Gastrocnemius medialis (tissue), 4 donors: ENCODE data around the gene POLR2C.

Experiments used
- POLR2A ChIP-seq, 2 donors: fragments of 450-650 bp; IDR thresholded peaks; one replicate each; pipeline ENCODE4 v1.6.1; 2017; ENCODE audit warnings: antibody characterized with exemption in 2 of 2, mild to moderate bottlenecking in 2 of 2, moderate library complexity in 2 of 2
- TF ChIP-seq, protein P1 (sequence below), 5 experiments: fragments of 450-650 bp in 3 of 5; fragments of 200-600 bp in 2 of 5; sonication (generic) in 2 of 5; IDR thresholded peaks in 4 of 5; conservative IDR thresholded peaks in 1 of 5; 1 replicate in 4 of 5; 2 replicates in 1 of 5; pipeline ENCODE4 v1.5.1; 2016 to 2019; ENCODE audit warnings: antibody characterized with exemption in 5 of 5, mild to moderate bottlenecking in 3 of 5, moderate library complexity in 3 of 5

GRCh38 chr16:57416084-57416483 lies 46.4 kb upstream of the POLR2C start:
- TF ChIP-seq, protein P1, sequence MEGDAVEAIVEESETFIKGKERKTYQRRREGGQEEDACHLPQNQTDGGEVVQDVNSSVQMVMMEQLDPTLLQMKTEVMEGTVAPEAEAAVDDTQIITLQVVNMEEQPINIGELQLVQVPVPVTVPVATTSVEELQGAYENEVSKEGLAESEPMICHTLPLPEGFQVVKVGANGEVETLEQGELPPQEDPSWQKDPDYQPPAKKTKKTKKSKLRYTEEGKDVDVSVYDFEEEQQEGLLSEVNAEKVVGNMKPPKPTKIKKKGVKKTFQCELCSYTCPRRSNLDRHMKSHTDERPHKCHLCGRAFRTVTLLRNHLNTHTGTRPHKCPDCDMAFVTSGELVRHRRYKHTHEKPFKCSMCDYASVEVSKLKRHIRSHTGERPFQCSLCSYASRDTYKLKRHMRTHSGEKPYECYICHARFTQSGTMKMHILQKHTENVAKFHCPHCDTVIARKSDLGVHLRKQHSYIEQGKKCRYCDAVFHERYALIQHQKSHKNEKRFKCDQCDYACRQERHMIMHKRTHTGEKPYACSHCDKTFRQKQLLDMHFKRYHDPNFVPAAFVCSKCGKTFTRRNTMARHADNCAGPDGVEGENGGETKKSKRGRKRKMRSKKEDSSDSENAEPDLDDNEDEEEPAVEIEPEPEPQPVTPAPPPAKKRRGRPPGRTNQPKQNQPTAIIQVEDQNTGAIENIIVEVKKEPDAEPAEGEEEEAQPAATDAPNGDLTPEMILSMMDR (IDR thresholded peaks at IDR 0.05 in 4 of 5, conservative IDR thresholded peaks at IDR 0.05 in 1 of 5) = no peak
- no peak for TF ChIP-seq POLR2A (IDR thresholded peaks at IDR 0.05)
